ENCODE results near the gene SGO2. TPM values are rescaled to one million over a fixed set of nuclear protein-coding genes. Genes with fewer than 3 reads are reported as not detected.

Gene SGO2
- total RNA-seq, 1 donor from 2014 or later: 10.7 TPM

- Mint-ChIP-seq H3K4me1 (no peaks in the 10 kb centered on the region), H3K4me3 (no peak overlapping the region), H3K27ac (no peak overlapping the region), H3K9me3 (peaks cover 6% of the 10 kb centered on the region), H3K36me3 (no peaks in the 10 kb centered on the region), H3K27me3 (ENCODE audit: low read depth) (peaks cover 55% of the 10 kb centered on the region)
- TF ChIP-seq CTCF (IDR thresholded peaks at IDR 0.05; ENCODE audit: unreplicated experiment): no peak
- DNase-seq (ENCODE audit: low spot score in 2 of 2, unreplicated experiment in 2 of 2): no peak
Observed at GRCh38 chr2:200593905-200594304, 67.9 kb downstream of the SGO2 start.

- Mint-ChIP-seq H3K27me3 (ENCODE audit: low read depth) (peaks cover 35% of the 10 kb centered on the region), H3K9me3 (peaks cover 6% of the 10 kb centered on the region), H3K27ac (no peak overlapping the region), H3K4me1 (peaks cover 8% of the 10 kb centered on the region), H3K36me3 (no peaks in the 10 kb centered on the region), H3K4me3 (no peak overlapping the region)
- no peak for TF ChIP-seq CTCF (IDR thresholded peaks at IDR 0.05; ENCODE audit: unreplicated experiment)
- DNase-seq (ENCODE audit: low spot score in 2 of 2, unreplicated experiment in 2 of 2): no peak
Observed at GRCh38 chr2:200595913-200596312, 69.9 kb downstream of the SGO2 start.

- Mint-ChIP-seq H3K36me3 (no peaks in the 10 kb centered on the region), H3K27me3 (ENCODE audit: low read depth) (peaks cover 26% of the 10 kb centered on the region), H3K9me3 (peaks cover 6% of the 10 kb centered on the region), H3K27ac (no peak overlapping the region), H3K4me3 (no peak overlapping the region), H3K4me1 (peaks cover 10% of the 10 kb centered on the region)
- no peak for DNase-seq (ENCODE audit: low spot score in 2 of 2, unreplicated experiment in 2 of 2)
- no peak for TF ChIP-seq CTCF (IDR thresholded peaks at IDR 0.05; ENCODE audit: unreplicated experiment)
Observed at GRCh38 chr2:200596774-200597570, 71.0 kb downstream of the SGO2 start.

- Mint-ChIP-seq H3K4me1 (peaks cover 11% of the 10 kb centered on the region), H3K9me3 (peaks cover 6% of the 10 kb centered on the region), H3K27ac (no peak overlapping the region), H3K27me3 (ENCODE audit: low read depth) (peaks cover 18% of the 10 kb centered on the region), H3K36me3 (no peaks in the 10 kb centered on the region), H3K4me3 (no peak overlapping the region)
- DNase-seq (ENCODE audit: low spot score in 2 of 2, unreplicated experiment in 2 of 2): no peak
- TF ChIP-seq CTCF (IDR thresholded peaks at IDR 0.05; ENCODE audit: unreplicated experiment): no peak
Observed at GRCh38 chr2:200599206-200599605, 73.2 kb downstream of the SGO2 start.

GRCh38 chr2:200600549-200601225 is 74.7 kb downstream of the SGO2 start:
- peaks cover 14% of the 10 kb centered on the region for H3K27me3 Mint-ChIP-seq (ENCODE audit: low read depth)
- no peak for TF ChIP-seq CTCF (IDR thresholded peaks at IDR 0.05; ENCODE audit: unreplicated experiment)
- no peak overlapping the region for H3K4me3 Mint-ChIP-seq
- H3K4me1 Mint-ChIP-seq: peaks cover 11% of the 10 kb centered on the region
- peak overlapping the region; percentile 36 for H3K27ac Mint-ChIP-seq
- no peaks in the 10 kb centered on the region for H3K36me3 Mint-ChIP-seq
- DNase-seq (ENCODE audit: low spot score in 2 of 2, unreplicated experiment in 2 of 2): no peak
- peaks cover 9% of the 10 kb centered on the region for H3K9me3 Mint-ChIP-seq

All from mesothelial cell of epicardium (in vitro differentiated cells).